GM18502 (cell line): ENCODE data around the gene RASA3.

Experiments used
- ATAC-seq: cut with Tn5 transposase; IDR thresholded peaks from one replicate; pipeline ENCODE4 v1.9.1; 2021; ENCODE audit warnings: mild to moderate bottlenecking; ENCODE audit not compliant: unreplicated experiment, poor library complexity

Gene RASA3

DNA sequence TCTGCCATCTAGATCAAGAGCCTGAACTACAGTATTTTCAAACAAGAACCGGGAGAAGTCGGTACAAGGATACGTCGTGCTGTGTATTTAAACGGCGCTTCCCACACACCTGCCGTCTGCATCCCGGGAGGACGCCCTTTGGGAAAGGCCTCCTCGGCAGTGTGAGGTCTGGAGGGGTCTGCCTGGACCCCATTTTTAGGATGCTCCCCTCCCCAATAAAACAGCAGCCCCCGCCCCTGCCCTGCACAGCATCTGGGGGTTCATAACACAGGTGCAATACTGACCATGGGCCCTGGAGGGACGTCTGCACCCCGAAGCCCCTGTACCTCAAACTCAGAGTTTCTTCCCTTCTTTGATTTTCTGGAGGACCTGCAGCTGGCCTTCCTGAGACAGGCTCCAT is 154.4 kb downstream of the RASA3 start:
- no peak for ATAC-seq

DNA sequence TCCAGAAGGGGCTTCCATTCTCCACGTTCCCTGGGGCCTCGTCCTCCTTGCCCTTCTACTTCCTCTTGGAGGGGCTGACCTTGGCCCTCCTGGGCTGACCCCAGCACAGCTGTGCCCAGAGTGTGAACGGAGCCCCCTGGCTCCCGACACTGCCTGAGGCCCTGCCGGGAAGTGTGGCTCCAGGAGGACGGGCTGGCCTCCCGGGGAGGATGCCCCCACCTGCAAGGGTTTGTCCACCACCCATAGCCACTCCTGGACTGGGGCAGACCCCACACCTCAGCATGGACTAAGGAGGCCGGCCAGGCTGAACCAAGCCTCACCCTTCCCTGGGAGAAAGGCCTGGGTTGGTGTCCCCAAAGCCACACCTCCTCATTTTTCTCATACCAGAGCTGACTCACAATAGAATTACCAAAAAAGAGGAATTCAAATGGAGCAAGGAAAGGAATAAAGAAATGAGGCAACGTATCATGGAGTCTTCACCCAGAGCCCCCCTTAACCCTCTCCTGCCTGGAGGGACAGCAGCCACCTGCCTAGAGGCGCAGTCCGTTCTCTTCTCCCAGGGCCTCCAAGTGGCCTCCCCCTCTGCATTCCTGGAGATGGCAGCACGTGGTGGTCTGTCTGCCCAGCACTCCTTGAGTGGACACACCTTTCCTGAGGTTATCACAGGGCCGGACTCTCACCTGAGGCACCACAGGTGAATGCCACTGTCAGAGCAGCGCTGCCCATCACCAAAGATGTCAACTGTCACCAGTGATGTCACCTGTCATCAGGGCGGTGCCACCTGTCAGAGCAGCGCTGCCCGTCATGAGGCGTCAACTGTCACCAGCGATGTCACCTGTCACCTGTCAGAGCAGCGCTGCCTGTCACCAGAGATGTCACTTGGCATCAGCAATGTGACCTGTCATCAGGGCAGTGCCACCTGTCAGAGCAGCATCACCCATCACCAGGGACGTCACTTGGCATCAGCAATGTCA is 155.4 kb downstream of the RASA3 start:
- ATAC-seq = no peak

GRCh38 chr13:113975416-113975815 is 157.0 kb downstream of the RASA3 start:
- ATAC-seq = no peak

DNA sequence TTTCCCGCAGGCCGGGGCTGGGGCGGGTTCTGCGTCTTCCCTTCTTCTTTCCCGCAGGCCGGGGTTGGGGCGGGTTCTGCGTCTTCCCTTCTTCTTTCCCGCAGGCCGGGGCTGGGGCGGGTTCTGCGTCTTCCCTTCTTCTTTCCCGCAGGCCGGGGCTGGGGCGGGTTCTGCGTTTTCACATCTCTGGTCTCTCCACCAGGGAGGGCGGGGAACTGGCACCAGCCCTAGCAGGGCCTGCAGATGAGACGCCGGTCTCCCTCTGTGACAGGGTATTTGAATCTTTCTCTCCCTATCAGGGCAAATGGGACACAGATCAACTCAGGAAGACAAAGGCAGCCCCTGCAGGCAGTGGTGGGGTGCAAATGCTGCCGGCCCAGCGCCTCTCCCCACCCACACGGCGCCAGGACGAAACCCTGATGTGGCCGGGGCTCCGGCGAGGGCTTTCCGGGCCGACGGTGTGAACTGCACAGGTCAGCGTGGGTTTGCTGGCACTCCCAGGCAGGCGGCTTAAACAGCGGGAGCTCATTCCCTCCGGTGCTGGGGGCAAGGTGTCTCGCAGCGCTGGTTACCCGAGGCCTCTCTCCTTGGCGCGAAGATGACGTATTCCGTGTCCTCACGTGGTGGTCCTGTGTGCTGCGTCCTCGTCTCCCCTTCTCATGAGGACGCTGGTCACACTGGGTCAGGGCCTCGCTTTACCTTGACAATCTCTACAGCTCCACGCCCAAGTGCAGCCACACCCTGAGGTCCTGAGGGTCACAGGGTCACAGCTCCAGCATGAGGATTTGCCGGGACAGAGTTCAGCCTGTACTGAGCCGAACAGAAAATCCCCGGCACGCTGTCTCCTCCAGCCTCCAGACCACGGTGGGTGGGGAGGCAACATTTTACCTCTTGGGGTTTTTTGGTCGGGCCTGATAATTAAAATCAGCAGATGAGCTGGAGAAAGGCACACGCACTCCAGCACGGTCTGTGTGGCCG is 157.8 kb downstream of the RASA3 start:
- ATAC-seq = no peak

DNA sequence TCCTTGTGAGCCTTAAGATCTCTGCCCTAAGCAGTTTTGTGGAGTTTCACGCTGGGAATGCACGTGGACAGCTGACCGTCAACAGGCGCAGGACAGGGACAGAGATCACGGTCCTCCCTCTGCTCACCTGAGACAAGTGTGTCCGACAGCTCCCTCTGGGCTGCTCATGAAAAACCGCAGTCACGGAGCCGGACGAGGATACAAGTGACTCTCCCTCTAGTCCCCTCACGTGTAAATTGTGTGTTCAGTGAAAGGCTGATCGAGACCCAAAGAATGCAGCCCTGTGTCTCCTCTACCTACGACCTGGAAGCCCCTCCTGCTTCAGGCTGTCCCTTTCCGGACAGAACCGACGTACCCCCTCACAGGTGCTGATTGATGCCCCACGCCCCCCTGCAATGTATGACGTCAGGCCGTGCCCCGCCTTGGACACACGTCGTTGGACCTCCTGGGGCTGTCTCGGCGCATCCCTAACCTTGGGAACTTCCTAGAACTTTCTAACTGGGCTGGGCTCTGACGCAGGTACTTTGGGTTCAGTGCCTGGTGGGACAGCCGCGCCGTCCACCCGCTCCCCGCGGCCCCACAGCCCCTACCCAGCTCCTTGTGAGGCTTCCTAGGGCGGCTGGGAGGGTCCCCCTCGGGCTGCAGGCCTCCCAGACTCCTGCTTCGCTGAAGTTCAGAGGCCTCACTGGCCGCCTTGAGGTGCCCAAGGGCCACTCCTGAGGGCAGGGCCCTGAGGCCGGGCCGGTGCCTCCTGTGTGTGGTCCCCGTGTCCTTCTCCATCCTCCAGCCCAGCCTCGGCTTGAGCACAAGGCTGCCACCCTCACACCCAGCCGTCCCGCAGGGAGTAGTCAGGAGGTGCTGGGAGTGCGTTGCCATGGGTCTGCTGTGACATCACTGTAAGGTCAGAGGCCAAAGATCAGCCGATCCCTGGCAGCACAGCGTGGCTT is 158.9 kb downstream of the RASA3 start, which contains the start of gene C13orf46:
Gene C13orf46 (minus strand): TSS at position 859 of the 947 bp plus-strand sequence. CDS start 79 bp downstream, at position 780.
- ATAC-seq = no peak

DNA sequence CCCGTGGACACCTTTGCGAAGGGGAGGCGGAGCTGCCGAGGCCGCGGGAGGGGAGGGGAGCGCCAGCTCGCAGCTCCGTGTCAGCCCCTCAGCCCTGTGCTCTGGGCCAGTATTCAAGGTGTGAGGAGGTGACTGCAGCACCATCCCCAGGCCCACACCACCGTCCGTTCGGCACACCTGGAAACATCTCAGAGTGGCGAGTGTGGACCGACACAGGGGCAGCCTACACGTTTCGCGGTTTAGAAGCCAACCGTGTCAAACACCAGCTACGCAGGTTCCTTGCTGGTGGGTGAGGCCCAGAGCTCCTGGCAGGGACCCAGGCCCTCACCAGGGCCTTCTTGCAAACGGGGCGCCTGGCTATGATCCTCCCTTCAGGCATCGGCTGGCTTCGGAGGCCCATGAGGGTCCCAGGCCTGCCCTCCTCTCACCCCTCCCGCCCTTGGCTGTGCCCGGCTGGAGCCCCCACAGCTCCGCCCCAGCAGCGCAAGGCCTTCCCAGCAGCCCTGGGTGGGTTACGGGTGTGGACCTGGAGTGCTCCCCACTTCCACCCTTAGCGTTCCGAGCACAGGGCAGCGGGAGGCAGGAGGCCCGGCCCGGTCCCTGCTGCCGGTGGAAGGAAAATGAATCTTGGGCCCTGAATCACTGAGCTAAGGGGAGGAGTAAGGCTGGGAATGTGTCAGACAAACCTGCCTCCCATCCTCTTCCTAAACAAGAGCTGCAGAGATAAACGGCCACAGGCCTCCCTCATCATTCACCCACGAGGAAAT is 159.8 kb downstream of the RASA3 start:
- ATAC-seq = no peak

DNA sequence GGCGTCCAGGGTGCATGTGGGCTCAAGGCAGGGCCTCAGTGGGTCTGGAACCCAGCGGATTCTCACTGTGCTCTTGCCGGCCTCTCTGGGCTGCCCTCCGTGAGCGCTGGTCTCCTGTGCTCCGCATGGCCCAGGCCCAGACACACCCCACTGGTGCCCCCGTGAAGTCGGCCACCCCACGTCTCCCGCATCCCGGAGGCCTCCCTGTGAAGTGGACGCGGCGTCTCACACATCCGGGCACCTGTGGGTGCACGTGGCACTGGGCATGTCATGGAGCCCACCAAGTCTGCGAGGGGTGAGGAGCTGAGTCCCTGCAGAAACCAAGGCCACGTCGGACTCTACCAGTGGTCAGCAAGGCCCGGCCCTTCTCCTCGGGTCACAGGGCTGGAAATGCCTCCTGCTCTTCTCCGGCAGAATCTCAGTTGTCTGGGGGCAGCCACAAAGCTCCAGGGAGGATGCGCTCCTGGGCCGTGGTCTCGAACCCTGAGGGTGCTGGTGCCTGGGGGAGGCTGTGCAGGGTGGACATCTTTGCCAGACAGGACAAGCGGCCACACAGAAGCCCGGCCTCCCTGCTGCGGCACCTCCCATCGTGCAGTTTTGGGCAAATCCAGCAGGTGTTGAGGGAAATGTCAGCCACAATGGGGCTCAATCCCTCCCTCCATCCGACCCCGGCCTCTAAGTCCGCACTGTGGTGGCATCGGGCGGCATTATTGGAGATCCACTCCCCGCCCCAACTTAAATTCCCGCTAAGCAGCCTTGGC is 160.8 kb downstream of the RASA3 start:
- ATAC-seq = no peak

DNA sequence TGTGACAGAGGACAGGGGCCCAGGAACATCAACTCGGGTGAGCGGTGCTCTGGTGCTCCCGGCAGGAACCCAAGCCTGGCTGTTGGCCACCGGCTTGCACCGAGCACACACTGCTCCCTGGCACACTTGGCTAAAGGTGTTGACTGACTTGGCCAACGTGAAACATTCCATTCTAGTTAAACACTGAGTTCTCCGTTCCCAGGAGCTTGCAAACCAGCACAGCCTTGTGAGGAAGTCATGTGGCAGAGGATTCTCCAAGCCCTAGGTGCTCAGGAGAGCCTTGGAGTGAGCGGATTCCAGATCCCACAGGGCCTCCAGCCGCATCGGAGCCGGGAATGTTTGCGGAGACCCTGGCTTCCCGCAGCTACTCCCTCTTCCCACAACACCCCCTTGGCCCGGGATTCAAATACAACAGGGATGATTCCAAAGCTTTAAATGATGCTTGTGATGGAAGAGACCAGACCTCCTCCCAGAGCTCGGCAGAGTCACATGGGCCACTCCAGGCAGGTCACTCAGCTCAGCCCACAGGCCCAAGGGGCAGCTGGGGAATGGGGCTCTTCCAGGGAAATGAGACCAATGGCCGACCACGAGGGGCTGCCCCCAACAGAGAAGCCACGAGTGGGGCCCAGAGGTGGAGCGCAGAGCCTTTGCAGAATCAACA is 161.5 kb downstream of the RASA3 start:
- no peak for ATAC-seq

DNA sequence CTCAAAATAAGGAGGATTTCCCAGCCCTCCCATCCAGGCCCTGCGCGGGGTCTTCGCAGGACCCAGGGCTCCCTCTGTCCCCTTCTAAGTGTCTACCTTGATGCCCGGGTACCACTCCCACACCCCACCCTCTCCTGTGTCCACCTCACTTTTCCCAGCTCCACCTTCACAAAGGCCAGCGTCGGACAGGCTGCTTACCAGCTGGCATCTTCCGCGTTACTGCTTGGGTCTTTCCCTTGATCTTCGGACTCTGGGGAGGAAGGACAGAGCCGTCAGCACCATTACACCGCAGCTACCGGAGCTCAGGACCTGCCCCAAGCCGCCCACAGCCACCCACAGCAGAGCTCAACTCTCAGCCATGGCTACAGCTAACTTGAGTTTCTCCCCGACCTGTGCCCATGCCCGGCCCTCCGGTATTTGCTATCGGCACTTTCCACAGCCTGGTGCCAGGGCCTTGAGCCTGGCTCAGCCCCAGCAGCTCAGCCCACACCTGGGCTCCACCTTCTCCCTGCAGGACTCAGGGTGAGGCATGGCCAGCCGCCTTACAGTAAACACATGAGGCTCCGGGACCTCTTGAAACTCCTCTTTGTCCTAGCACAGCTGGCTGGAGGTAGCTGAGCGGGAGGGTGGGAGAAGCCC is 162.3 kb downstream of the RASA3 start:
- no peak for ATAC-seq

DNA sequence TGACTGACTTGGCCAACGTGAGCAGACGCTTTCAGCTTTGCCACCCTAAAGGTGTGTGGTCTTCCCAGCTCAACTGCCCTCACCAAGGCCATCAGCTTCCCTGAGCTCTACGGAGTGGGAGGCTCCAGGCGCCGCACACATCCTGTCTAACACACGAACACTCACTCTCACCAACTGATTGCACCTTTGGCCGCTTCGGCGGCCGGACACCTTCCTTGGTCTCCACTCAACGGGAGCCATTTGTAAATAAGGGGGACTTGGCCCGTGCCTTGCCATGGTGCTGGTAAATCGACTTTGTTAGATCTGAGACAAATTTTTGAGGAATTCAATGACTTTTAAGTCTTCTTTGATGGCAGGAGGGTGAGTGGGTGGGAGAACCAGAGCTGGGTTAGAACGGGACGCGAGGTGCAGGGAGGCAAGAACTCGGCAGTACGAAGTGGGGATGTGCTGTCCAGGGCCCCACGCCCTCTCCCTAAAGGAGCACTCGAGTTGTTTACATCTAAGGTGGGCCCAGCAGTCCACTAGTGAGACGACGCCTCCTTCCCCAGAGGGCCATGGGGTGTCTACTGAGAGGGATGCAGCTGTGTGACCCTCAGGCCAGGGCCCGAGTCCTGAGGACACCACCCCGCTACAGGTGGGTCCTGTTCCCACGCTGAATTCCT is 163.0 kb downstream of the RASA3 start:
- no peak for ATAC-seq

- ATAC-seq = no peak
Measured at GRCh38 chr13:113968463-113969310, 163.7 kb downstream of the RASA3 start.

DNA sequence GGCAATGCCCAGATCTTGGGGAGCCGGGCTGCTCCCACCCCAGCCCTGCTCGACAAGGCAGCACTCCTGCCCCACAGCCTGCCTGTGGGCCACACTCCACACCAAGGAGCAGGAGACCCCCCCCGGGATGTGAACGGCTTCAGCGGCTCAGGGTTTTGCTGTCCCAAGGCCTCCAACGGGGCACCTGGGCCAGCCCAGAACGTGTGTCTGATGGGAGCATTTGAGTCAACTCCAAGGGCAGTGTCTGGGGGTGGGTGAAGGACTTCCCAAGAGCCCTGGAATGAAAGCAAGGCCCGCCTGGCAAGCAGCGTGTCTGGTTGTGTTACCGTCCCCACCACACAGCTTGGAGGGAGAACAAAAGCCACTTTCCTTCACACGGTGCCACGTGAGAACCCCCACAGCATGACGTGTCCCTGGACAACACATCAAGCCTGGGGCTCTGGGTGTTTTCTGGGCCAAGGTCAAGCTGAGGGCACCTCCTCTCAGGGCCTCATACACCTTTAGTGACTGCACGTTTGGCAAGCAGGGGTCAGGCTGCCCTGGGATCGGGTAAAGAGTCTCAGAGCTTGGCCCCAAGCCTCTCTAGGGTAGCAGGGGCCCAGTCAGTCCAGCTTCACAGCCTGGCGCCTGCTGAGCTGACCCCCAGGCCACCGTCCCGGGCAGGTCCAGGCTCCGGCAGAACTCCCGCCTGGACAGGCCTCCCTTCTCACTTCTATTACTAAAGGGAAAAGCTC is 164.5 kb downstream of the RASA3 start:
- ATAC-seq = no peak

DNA sequence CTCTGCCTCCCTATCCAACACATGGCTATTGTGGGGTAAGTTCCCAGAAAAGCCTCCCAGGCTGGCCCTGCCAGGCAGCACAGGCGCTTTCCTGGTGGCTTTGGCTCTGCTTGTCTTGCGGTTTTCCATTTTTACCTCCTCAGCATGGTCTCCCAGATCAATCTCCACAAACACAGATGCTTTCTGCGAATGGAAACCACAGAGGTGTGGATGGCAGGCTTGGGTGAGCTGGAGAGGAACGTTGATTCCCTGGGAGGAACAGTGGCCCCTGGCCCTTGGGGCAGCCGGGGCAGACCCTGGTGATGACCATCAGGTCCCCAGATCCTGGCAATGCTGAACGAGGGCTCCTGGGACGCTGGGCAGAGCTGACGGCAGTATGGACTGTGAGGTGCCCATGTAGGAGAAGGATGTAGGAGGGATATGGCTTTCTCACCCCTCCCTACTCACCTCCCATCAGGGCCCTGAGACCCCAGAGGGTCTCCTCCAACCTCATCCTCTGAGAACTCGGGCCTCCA is 165.2 kb downstream of the RASA3 start:
- no peak for ATAC-seq

DNA sequence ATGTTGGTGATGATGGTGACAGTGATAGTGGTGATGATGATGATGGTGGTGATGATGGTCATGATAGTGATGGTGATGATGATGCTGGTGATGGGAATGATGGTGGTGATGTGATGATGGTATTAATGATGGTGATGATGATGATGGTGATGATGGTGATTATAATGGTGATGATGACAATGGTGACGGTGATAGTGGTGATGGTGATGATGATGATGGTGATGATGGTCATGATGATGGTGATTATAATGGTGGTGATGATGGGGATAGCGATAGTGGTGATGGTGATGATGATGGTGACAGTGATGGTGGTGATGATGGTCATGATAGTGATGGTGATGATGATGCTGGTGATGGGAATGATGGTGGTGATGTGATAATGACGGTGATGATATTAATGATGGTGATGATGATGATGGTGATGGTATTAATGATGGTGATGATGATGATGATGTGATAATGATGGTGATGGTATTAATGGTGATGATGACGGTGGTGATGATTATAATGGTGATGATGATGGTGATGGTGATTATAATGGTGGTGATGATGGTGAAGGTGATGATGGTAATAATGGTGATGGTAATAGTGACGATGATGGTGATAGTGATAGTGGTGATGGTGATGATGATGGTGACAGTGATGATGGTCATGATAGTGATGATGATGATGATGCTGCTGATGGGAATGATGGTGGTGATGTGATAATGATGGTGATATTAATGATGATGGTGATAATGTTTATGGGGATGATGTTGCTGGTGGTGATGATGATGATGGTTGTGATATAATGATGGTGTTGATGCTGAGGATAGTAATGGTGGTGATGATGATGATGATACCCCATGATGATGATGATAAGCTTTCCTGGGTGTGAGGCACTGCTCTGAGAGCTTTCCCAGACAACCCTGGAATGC is 166.2 kb downstream of the RASA3 start:
- no peak for ATAC-seq
